GM18868 (cell line): ENCODE measurements around the gene DNAH14.
"Not testable (repeated sequence)": the region's sequence is repeated elsewhere in the genome, so short reads cannot be mapped to it uniquely, and the experiment has no call there.

Experiments used
- ATAC-seq: cut with Tn5 transposase; IDR thresholded peaks from one replicate; pipeline ENCODE4 v1.9.1; 2021; ENCODE audit warnings: mild to moderate bottlenecking, moderate library complexity; ENCODE audit not compliant: unreplicated experiment

DNAH14 gene

DNA sequence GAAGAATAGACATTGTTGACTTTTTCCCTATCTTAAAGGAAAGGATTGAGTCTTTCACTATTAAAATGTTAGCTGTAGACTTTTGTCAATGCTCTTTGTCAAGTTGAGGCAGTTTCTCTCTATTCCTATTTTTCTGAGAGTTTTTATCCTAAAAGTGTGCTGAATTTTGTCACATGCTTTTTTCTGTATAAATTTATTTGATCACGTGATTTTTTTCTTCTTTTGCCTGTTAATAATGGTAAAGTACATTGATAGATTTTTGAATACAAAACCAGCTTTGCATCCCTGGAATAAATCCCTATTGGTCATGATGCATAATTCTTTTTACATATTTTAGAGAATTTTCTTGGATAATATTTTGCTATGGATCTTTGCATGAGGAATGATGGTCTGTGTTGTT lies 60.1 kb downstream of the DNAH14 start:
- no peak for ATAC-seq

DNA sequence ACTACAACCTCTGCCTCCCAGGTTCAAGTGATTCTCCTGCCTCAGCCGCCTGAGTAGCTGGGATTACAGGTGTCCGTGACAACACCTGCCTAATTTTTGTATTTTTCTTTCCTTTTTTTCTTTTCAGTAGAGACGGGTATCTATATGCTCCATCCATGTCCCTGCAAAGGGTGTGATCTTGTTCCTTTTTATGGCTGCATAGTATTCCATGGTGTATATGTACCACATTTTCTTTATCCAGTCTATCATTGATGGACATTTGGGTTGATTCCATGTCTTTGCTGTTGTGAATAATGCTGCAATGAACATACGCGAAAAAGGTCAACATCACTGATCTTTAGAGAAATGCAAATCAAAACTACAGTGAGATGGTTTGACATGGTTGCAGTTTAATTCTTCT lies 62.1 kb downstream of the DNAH14 start:
- ATAC-seq: not testable (repeated sequence)

- ATAC-seq: no peak
Measured at GRCh38 chr1:224995602-224996001, 66.1 kb downstream of the DNAH14 start.

DNA sequence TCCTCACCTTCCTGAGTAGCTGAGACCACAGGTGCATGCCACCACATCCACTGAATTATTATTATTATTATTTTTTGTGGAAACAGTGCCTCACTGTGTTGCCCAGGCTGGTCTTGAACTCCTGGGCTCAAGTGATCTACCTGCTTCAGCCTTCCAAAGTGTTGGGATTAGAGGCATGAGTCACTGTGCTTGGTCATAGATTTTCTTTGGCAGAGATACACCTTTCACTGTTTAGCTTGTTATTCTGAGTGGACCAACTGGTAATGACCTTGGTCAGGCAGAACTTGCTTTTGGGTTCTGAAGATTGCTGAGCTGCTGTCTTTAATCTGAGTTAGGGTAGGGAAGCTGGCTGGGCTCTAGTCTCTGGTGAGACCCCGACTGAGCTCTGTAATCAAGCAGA lies 66.8 kb downstream of the DNAH14 start:
- no peak for ATAC-seq

DNA sequence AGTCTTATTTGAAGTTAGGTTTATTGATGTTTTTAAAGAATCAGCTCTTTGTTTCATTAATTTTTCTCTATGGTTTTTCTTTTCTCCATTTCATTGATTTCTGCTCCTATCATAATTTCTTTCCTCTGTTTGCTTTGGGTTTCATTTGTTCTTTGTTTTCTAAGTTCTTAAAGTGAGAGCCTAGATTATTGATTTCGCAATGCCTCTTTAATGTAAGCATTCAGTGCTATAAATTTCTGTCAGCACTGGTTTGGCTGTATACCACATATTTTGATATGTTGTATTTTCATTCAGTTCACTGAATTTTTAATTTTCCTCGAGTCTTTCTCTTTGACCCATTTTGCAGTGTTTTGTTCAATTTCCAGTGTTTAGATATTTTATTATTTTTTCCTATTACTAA lies 68.7 kb downstream of the DNAH14 start:
- no peak for ATAC-seq

DNA sequence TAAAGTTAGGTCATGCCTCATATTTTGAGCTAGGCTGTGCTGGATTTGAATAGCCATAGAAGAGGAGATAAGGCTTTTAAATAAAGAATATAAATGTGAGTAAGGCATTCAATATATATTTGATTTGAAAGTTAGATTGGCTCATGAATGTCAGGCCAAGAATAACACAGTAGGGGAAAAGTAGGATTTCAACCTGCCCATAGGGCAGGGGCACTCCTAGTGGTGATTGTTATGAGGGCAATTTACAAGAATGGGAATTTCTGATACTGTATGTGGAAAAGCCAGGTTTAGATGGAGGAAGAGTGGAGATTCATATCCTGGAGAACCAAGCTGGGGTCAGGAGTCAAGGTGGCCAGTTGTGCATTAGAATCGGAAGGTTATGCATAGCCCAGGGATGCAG lies 74.9 kb downstream of the DNAH14 start:
- ATAC-seq: no peak

- not testable (repeated sequence) for ATAC-seq
Measured at GRCh38 chr1:225006352-225006751, 76.9 kb downstream of the DNAH14 start.

DNA sequence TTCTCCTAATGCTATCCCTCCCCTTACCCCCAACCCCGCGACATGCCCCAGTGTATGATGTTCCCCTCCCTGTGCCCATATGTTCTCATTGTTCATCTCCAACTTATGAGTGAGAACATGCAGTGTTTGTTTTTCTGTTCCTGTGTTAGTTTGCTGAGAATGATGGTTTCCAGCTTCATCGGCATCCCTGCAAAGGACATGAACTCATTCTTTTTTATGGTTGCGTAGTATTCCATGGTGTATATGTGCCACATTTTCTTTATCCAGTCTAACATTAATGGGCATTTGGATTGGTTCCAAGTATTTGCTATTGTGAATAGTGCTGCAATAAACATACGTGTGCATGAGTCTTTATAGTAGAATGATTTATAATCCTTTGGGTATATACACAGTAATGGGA lies 78.6 kb downstream of the DNAH14 start:
- ATAC-seq: not testable (repeated sequence)

DNA sequence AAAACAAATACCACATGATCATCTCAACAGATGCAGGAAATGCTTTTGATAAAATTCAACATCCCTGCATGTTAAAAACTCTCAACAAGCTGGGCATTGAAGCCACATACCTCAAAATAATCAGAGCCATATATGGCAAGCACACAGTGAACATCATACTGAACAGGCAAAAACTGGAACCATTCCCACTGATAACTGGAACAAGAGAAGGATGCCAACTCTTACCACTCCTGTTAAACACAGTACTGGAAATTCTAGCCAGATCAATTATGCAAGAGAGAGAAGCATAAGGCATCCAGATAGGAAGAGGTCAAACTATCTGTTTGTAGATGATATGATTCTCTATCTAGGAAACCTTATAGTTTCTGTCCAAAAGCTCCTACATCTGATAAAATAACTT lies 91.6 kb downstream of the DNAH14 start:
- ATAC-seq: no peak

- ATAC-seq: no peak
Measured at GRCh38 chr1:225026701-225027100, 97.2 kb downstream of the DNAH14 start.

DNA sequence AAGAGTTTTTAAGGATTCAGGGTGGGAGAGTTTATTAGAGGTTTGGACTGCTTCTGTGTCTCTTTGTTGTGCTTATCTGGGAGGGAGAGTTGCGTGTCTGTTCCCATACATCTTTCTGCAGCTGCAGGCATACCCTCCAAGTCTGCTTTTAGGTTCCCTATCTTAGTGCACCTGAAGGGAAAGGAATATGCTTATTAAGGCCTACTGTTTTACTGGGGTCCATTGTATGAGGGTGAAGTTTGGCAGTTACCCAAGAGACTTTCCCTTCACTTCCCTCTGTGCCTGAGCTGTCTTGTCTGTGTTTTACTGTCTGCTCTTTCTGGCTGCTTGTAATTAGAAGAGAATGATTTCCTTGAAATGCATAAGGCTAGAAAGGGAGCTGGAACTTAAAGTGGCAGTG lies 107.0 kb downstream of the DNAH14 start:
- ATAC-seq: not testable (repeated sequence)

- no peak for ATAC-seq
Measured at GRCh38 chr1:225042263-225042662, 112.8 kb downstream of the DNAH14 start.

GRCh38 chr1:225044258-225044657 lies 114.8 kb downstream of the DNAH14 start:
- ATAC-seq: no peak

DNA sequence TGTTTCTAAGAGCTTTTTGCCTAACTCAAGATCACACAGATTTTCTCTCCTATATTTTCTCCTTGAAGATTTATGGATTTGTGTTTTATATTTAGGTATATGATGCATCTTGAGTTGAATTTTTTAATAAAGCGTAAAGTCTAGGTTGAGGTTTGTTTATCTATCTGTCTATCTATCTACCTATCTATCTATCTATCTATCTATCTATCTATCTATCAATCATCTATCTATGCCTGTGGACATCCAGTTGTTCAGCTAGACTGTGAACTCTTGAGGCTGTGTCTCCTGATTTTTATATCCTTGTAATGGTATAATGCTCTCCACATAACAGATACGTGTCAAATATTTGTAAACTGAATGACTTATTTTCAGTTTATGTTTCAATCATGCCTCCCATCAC lies 120.1 kb downstream of the DNAH14 start:
- ATAC-seq: no peak

DNA sequence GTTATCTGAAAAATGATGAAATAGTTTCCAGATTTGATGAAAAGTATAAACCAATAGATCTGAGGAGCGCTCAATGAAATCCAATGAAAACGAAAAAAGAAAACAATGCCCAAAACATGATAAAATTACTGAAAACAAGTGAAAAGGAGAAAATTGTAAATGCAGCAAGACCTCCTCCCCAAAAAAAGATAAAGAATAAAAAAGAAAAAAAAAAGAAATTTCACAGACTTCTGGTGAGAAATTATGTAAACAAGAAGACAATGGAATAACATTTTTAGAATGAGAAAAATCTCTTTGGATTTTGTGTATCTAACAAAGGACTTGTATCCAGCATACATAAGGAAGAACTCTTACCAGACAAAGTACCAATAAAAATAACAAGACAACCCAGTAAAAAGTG lies 134.2 kb downstream of the DNAH14 start:
- no peak for ATAC-seq

DNA sequence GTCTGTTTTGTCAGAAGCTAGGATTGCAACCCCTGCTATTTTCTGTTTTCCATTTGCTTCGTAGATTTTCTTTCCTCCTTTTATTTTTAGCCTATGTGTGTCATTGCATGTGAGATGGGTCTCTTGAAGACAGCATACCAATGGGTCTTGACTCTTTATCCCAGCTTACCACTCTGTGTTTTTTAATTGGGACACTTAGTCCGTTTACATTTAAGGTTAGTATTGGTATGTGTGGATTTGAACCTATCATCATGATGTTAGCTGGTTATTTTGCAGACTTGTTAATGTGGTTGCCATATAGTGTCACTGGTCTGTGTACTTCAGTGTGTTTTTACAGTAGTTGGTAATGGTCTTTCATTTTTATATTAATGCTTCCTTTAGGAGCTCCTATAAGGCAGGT lies 141.5 kb downstream of the DNAH14 start:
- ATAC-seq: no peak

- no peak for ATAC-seq
Measured at GRCh38 chr1:225097175-225097574, 167.7 kb downstream of the DNAH14 start.

- ATAC-seq: no peak
Measured at GRCh38 chr1:225111000-225111399, 181.5 kb downstream of the DNAH14 start.

DNA sequence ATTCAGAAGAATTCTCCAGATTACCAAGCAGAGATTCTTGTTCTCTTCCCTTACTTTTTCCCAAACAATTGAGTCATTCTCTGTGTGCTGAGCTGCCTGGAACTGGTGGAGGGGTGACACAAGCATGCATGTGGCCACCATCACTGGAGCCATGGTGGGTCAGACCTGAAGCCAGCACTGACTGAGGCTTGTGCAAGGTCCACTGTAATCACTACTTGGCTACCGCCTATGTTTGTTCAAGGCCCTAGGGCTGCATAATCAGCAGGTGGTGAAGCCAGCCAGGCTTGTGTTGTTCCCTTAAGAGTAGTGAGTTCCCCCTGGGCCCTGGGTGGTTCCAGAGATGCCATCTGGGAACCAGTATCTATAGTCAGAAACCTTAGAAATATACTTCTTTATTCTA lies 183.8 kb downstream of the DNAH14 start:
- no peak for ATAC-seq

DNA sequence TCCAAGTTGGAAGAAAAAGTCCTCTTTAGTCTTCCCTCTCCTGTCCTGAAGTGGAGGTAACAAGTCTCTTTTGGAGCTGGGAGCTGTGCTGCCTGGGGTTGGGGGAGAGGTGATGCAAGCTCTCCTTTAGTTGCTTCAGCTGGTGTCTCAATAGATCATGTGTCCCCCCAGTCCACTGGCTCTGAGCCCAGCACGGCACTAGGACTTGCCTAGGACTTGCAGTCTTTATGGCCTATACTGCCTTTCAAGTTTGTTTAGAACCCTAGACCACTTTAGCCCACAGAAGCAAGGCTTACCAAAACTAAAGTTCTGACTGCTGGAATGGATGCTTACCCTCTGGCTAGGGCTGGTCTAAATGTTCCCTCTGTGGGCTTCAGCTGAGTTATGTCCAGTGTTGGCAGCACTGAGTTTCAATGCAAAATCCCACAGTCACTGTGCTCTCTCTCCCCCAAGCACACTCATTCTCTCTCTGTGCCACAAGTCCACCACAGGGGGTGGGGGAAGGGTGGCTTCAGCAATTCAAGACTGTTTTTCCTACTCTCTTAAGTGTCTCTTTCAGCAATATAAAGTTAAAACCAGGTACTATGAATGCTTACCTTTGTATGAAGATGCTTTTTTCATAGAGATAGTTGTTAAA lies 185.0 kb downstream of the DNAH14 start:
- ATAC-seq: no peak

GRCh38 chr1:225119307-225119706 lies 189.8 kb downstream of the DNAH14 start:
- no peak for ATAC-seq

DNA sequence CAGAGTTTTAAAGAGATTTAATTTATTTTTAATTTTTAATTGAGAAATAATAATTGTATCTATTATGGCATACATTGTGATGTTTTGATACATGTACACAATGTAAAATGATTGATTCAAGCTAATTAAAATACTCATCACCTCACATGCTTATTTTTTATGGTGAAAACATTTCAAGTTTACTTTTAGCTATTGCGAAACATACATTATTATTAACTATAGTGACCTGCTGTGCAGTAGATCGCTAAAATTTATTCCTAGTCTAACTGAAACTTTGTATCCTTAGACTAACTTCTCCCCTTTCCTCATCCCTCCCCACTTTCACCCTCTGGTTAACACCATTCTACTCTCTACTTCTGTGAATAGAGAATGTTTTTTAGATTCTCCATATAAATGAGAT lies 191.6 kb downstream of the DNAH14 start:
- ATAC-seq: no peak

- ATAC-seq: no peak
Measured at GRCh38 chr1:225131869-225132268, 202.4 kb downstream of the DNAH14 start.
